GM12878 (cell line): ENCODE data around the gene LRRC8D. TPM values are rescaled to one million over a fixed set of nuclear protein-coding genes. Genes with fewer than 3 reads are reported as not detected.

ENCODE experiments used
- ATAC-seq: fragments of 200-7000 bp; cut with Tn5 transposase; 3 replicates; pipeline ENCODE4 v1.9.1; 2020; ENCODE audit warnings: mild to moderate bottlenecking, moderate library complexity
- BruUV-seq: library from RNA; stranded (reverse); fragments of 400-500 nt; replicated peaks from 2 replicates; lab custom pipeline; 2021; lab: Mats Ljungman, UMichigan
- CTCF ChIA-PET: fragments of 300-600 bp; sonication (Branson Sonifier 250); formaldehyde crosslinking; extraction: SDS; loops from one replicate; lab custom pipeline; 2021; ENCODE audit warnings: inconsistent platforms; lab: Yijun Ruan, JAX
- POLR2A ChIA-PET: fragments of 350-600 bp; formaldehyde crosslinking; extraction: SDS; loops from one replicate; lab custom pipeline; 2021; ENCODE audit warnings: inconsistent platforms; lab: Charles Lee
- RAD21 ChIA-PET: fragments of 300-600 bp; sonication (Branson Sonifier 250); formaldehyde crosslinking; loops from one replicate; lab custom pipeline; 2023; ENCODE audit warnings: antibody characterized with exemption; ENCODE audit not compliant: unreplicated experiment; lab: Charles Lee
- SMC1A ChIA-PET: fragments of 300-600 bp; sonication (Branson Sonifier 250); formaldehyde crosslinking; loops from one replicate; lab custom pipeline; 2023; ENCODE audit not compliant: unreplicated experiment, uncharacterized antibody; lab: Charles Lee
- DNase-seq: peaks from one replicate; pipeline ENCODE4 v3.0.0-alpha.2; 2011; ENCODE audit warnings: low read depth, low spot score
- FAIRE-seq: peaks from 3 replicates; lab custom pipeline; 2011; peaks lifted over from hg19 to GRCh38; lab: Jason Lieb, UNC
- H2AFZ ChIP-seq: 2 replicates; pipeline ENCODE4 v1.6.0; 2011; ENCODE audit warnings: low read depth, low read length, control low read depth; ENCODE audit not compliant: control insufficient read depth
- H3K27ac ChIP-seq: 2 replicates; pipeline ENCODE4 v1.5.1; 2011; ENCODE audit warnings: control low read depth; ENCODE audit not compliant: control insufficient read depth, insufficient read depth
- H3K27me3 ChIP-seq, 2 experiments: replicated peaks in 1 of 2; 2 replicates each; pipeline versions ENCODE4 v1.6.0 to v1.6.1; 2011; ENCODE audit warnings: low read length in 1 of 2; ENCODE audit not compliant: control insufficient read depth in 2 of 2, insufficient read depth in 2 of 2
- H3K36me3 ChIP-seq, 2 experiments: 2 replicates each; pipeline ENCODE4 v1.5.1; 2011; ENCODE audit warnings: low read length in 1 of 2; ENCODE audit not compliant: control insufficient read depth in 2 of 2, insufficient read depth in 2 of 2
- H3K4me1 ChIP-seq: 2 replicates; pipeline ENCODE4 v1.6.1; 2011; ENCODE audit warnings: mild to moderate bottlenecking, low read length, moderate library complexity, mixed read lengths; ENCODE audit not compliant: control insufficient read depth, insufficient read depth
- H3K4me2 ChIP-seq: 2 replicates; pipeline ENCODE4 v1.6.0; 2011; ENCODE audit warnings: control low read depth; ENCODE audit not compliant: control insufficient read depth, insufficient read depth
- H3K4me3 ChIP-seq: fragments of 200-600 bp; sonication (generic); 2 replicates; pipeline ENCODE4 v1.5.1; 2016
- H3K79me2 ChIP-seq: 2 replicates; pipeline ENCODE4 v1.6.0; 2011; ENCODE audit warnings: low read length; ENCODE audit not compliant: control insufficient read depth, insufficient read depth
- H3K9ac ChIP-seq: 2 replicates; pipeline ENCODE4 v1.8.0; 2011; ENCODE audit warnings: low read length, control low read depth, mixed read lengths; ENCODE audit not compliant: control insufficient read depth, insufficient read depth
- H3K9me3 ChIP-seq: replicated peaks from 3 replicates; pipeline ENCODE4 v1.5.1; 2011; ENCODE audit warnings: mild to moderate bottlenecking, low read length; ENCODE audit not compliant: control insufficient read depth, insufficient read depth
- H4K20me1 ChIP-seq: 2 replicates; pipeline ENCODE4 v1.6.0; 2011; ENCODE audit not compliant: control insufficient read depth, insufficient read depth
- BACH1 ChIP-seq: fragments of 450-650 bp; IDR thresholded peaks from 2 replicates; pipeline ENCODE4 v1.6.1; 2017; ENCODE audit warnings: mild to moderate bottlenecking, borderline replicate concordance
- CBX5 ChIP-seq: sonication (generic); IDR thresholded peaks from 2 replicates; pipeline ENCODE4 v1.6.1; 2016; ENCODE audit warnings: low read depth, moderate library complexity, mild to moderate bottlenecking, inconsistent platforms
- GABPA ChIP-seq: IDR thresholded peaks from 2 replicates; pipeline ENCODE4 v1.6.1; 2014; ENCODE audit warnings: antibody characterized with exemption, low read depth, mild to moderate bottlenecking, inconsistent platforms
- JUND ChIP-seq: IDR thresholded peaks from 2 replicates; pipeline ENCODE4 v1.6.1; 2012; ENCODE audit warnings: low read depth, mild to moderate bottlenecking, low read length, improper control_type of control experiment, moderate library complexity
- NFXL1 ChIP-seq: fragments of 450-650 bp; IDR thresholded peaks from 2 replicates; pipeline ENCODE4 v1.6.1; 2017; ENCODE audit warnings: antibody characterized with exemption, mild to moderate bottlenecking, borderline replicate concordance
- NFYB ChIP-seq: IDR thresholded peaks from 2 replicates; pipeline ENCODE4 v1.6.1; 2011; ENCODE audit warnings: low read depth, mild to moderate bottlenecking, low read length, improper control_type of control experiment, moderate library complexity; ENCODE audit not compliant: insufficient read depth
- RBBP5 ChIP-seq: fragments of 200-600 bp; sonication (generic); conservative IDR thresholded peaks from 2 replicates; pipeline ENCODE4 v1.6.1; 2016
- RFX5 ChIP-seq: IDR thresholded peaks from 2 replicates; pipeline ENCODE4 v1.6.1; 2011; ENCODE audit warnings: low read depth, low read length, improper control_type of control experiment
- WGBS: methylation state at CpG from one replicate; pipeline ENCODE4 v1.1.6; 2016; ENCODE audit warnings: low lambda C conversion rate; ENCODE audit not compliant: insufficient replicate concordance, insufficient coverage; ENCODE audit errors: missing lambda C conversion rate; 5-methylcytosine and 5-hydroxymethylcytosine counted together
- in situ Hi-C: fragments of 300-500 bp; cut with MboI; formaldehyde crosslinking; loops from 9 replicates; pipeline ENCODE4 v1.14.3; 2018; ENCODE audit warnings: mixed read lengths
- intact Hi-C: fragments of 100-400 bp; cut with micrococcal nuclease; formaldehyde crosslinking; loops from one replicate; pipeline ENCODE4 v1.14.2; 2022; ENCODE audit not compliant: unreplicated experiment
- polyA plus RNA-seq, 11 experiments: library from polyadenylated mRNA; depleted of rRNA in 4 of 11; unstranded in 6 of 11; stranded (reverse) in 5 of 11; fragments of >200 nt; fragmentation: Nextera tagmentation in 4 of 11; fragmentation: Illumina TruSeq in 1 of 11; extraction: Ambion mirVana in 4 of 11; extraction: Trizol in 1 of 11; gene quantifications; 1 replicate in 1 of 11; 2 replicates in 10 of 11; pipeline versions ENCODE4 v1.2.1 to v1.2.3, GENCODE V29; 2011 to 2016; ENCODE audit warnings: inconsistent platforms in 2 of 11, missing spikeins in 2 of 11, low read depth in 1 of 11
- total RNA-seq, 4 experiments: library from RNA; depleted of rRNA in 3 of 4; stranded (reverse); fragments of >200 nt in 3 of 4; fragmentation: Illumina TruSeq in 1 of 4; extraction: Trizol in 1 of 4; gene quantifications; 2 replicates each; pipeline versions ENCODE4 v1.2.1 to v1.2.3, GENCODE V29; 2013 to 2021
- TF ChIP-seq, protein P1 (sequence below): fragments of 450-650 bp; IDR thresholded peaks from 2 replicates; pipeline ENCODE4 v1.6.1; 2017; ENCODE audit warnings: borderline replicate concordance

LRRC8D gene
- total and polyA plus RNA-seq, 10 of the 15 experiments (the other 5 are each of a cell fraction or from before 2014, with no cell fraction given): 5.6 to 44.1 (median 26.8) TPM

DNA sequence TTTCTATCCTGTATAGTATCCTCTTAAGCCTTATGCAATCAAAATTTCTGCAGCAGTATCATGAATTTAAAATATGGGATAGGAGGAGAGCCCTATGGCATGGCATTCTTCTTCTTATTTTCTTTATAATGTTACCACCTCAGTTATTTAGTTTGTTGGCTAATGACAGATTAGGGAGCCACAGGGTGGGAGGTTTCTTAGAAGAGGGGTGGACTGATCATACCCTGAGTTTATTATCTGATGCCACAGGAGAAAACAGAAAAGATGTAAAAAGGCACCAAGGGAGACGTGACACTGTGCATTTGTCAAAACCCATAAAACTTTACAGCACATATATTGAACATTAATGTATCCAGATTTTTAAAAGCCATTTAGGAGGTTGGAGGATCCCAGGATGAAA is 66.9 kb downstream of the LRRC8D start:
- no peak overlapping the region for H3K9ac ChIP-seq
- in situ Hi-C loops: no loop called here
- no peak for DNase-seq
- no peak for TF ChIP-seq NFXL1
- no peak for TF ChIP-seq GABPA
- TF ChIP-seq NFYB: no peak
- no peak for TF ChIP-seq CBX5
- no peak for TF ChIP-seq RFX5
- no peak for TF ChIP-seq BACH1
- TF ChIP-seq RBBP5: no peak
- TF ChIP-seq, all 136 proteins: peak for 0
- no peaks in the 10 kb centered on the region for H3K79me2 ChIP-seq
- H3K9me3 ChIP-seq: no peaks in the 10 kb centered on the region
- H2AFZ ChIP-seq: no peak overlapping the region
- FAIRE-seq: no peak
- H3K4me3 ChIP-seq: no peak overlapping the region
- no TSS peak for BruUV-seq
- H3K36me3 ChIP-seq: peaks cover 0 to 3% of the 10 kb centered on the region in 2 experiments; a peak in 1 of 4 replicates
- RAD21 ChIA-PET: no interaction called here
- no peaks in the 10 kb centered on the region for H3K4me1 ChIP-seq
- no peaks in the 10 kb centered on the region for H3K27me3 ChIP-seq
- H4K20me1 ChIP-seq: no peaks in the 10 kb centered on the region; the same call in 1 of the 2 replicates
- no peak for ATAC-seq
- SMC1A ChIA-PET: no interaction called here
- no peak overlapping the region for H3K27ac ChIP-seq
- 38% methylated on average over 1 of the region's 1 CpG for WGBS
- POLR2A ChIA-PET: no interaction called here
- CTCF ChIA-PET: no interaction called here
- intact Hi-C loops: no loop called here
- no peak overlapping the region for H3K4me2 ChIP-seq

DNA sequence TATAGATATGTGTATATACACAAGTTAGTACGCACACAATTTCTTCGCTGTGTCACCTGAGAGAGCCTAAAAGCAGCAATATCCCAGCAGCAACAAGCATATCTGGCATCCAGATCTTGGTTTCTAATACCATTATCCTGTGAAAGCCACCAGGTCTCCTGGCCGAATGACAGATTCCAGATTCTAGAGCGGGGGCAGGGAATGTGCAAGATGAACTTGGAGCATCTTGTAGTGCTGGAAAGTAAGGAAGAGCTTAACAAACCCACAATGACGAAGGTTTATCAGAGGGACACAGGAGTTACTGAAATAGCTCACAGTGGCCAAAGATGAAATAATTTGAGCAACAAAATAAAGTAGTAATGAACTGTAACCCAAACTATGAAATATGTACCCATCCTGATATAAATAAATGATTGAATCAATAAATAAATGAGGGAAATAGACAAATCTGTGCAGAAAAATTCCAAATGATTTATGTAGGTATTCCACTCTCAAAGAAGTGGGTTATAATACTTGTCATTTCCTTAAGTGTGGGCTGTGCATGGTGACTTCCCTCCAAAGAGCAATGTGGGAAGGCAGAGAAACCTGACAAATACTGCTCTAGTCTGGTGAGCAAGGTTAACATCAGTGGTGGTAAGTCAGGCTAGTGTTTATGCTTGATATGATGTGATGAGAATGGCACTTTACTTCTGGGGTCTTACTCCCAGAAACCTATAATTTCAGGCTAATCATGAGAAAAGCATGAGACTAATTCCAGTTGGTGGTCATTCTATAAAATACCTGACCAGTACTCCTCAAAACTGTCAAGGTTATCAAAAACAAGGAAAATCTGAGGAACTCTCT is 67.9 kb downstream of the LRRC8D start:
- FAIRE-seq: no peak
- Histone ChIP-seq H3K4me1 (no peaks in the 10 kb centered on the region), H3K79me2 (no peaks in the 10 kb centered on the region), H3K27ac (no peak overlapping the region), H2AFZ (no peak overlapping the region), H3K4me2 (no peak overlapping the region)
- CTCF ChIA-PET: no interaction called here
- 98% methylated on average over 5 of the region's 5 CpGs for WGBS
- intact Hi-C loops: no loop called here
- BruUV-seq: no TSS peak
- SMC1A ChIA-PET: interaction anchor here (1.1 kb wide), 1 partner anchor 45 kb away, joined by 4 read pairs; no protein-coding TSS in a partner anchor
- TF ChIP-seq, protein P1, sequence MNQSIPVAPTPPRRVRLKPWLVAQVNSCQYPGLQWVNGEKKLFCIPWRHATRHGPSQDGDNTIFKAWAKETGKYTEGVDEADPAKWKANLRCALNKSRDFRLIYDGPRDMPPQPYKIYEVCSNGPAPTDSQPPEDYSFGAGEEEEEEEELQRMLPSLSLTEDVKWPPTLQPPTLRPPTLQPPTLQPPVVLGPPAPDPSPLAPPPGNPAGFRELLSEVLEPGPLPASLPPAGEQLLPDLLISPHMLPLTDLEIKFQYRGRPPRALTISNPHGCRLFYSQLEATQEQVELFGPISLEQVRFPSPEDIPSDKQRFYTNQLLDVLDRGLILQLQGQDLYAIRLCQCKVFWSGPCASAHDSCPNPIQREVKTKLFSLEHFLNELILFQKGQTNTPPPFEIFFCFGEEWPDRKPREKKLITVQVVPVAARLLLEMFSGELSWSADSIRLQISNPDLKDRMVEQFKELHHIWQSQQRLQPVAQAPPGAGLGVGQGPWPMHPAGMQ: no peak
- no peak for TF ChIP-seq JUND
- TF ChIP-seq, all 136 proteins: peak for 0
- Histone ChIP-seq H3K9ac (no peak overlapping the region), H3K9me3 (no peaks in the 10 kb centered on the region), H3K27me3 (no peaks in the 10 kb centered on the region), H4K20me1 (no peaks in the 10 kb centered on the region; the same call in 1 of the 2 replicates), H3K4me3 (no peak overlapping the region), H3K36me3 (no peaks in the 10 kb centered on the region; a peak in 1 of 4 replicates)
- ChIA-PET RAD21 (no interaction called here), POLR2A (no interaction called here)
- in situ Hi-C loops: no loop called here
- ATAC-seq (no peak), DNase-seq (no peak)
